ENCODE measurements around the gene DOCK9. TPM values are rescaled to one million over a fixed set of nuclear protein-coding genes. Genes with fewer than 3 reads are reported as not detected.
A peak's percentile ranks its signal among the peaks of the same experiment; 100 is the strongest.

DOCK9 gene
- total and polyA plus RNA-seq, 7 donors = 13.8 to 39.5 (median 19.9) TPM

DNA sequence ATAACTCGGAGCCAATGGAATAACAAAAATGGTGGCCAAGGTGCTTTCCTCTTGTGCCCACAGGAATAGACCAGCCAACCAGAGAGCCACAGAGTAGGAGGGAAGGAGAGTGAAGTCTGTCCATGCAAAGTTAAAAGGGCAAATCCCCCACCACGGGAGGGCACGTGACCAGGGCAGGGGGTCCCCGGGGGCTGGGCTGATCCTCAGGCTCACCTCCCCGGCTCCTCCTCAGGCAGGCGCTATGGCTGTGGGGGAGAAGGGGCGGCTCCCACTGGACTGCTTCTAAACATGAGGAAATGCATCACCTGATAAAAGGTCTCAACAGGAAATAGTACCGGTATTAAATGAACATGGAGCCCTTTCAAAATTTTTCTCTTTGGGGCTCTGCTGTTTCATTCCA lies 152.2 kb downstream of the DOCK9 start:
- 63 to 74% (median 66%) methylated on average over 8 of the region's 8 CpGs for WGBS, 3 donors
- Histone ChIP-seq H3K9me3 (no peaks in the 10 kb centered on the region), H3K4me1 (no peaks in the 10 kb centered on the region), H3K36me3 (ENCODE audit: insufficient read depth in 1 of 2, low read depth in 1 of 2) (peaks cover 0 to 28% of the 10 kb centered on the region in 2 donors), H3K27me3 (ENCODE audit: insufficient read depth in 3 of 3, low read length in 2 of 3) (no peaks in the 10 kb centered on the region), H3K4me3 (no peak overlapping the region), H3K27ac (no peak overlapping the region)
- ATAC-seq (no peak), DNase-seq (no peak)
- TF ChIP-seq, protein P1, sequence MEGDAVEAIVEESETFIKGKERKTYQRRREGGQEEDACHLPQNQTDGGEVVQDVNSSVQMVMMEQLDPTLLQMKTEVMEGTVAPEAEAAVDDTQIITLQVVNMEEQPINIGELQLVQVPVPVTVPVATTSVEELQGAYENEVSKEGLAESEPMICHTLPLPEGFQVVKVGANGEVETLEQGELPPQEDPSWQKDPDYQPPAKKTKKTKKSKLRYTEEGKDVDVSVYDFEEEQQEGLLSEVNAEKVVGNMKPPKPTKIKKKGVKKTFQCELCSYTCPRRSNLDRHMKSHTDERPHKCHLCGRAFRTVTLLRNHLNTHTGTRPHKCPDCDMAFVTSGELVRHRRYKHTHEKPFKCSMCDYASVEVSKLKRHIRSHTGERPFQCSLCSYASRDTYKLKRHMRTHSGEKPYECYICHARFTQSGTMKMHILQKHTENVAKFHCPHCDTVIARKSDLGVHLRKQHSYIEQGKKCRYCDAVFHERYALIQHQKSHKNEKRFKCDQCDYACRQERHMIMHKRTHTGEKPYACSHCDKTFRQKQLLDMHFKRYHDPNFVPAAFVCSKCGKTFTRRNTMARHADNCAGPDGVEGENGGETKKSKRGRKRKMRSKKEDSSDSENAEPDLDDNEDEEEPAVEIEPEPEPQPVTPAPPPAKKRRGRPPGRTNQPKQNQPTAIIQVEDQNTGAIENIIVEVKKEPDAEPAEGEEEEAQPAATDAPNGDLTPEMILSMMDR (IDR thresholded peaks at IDR 0.05) = no peak
- intact Hi-C loops (cut with DNase I) = no loop called here

DNA sequence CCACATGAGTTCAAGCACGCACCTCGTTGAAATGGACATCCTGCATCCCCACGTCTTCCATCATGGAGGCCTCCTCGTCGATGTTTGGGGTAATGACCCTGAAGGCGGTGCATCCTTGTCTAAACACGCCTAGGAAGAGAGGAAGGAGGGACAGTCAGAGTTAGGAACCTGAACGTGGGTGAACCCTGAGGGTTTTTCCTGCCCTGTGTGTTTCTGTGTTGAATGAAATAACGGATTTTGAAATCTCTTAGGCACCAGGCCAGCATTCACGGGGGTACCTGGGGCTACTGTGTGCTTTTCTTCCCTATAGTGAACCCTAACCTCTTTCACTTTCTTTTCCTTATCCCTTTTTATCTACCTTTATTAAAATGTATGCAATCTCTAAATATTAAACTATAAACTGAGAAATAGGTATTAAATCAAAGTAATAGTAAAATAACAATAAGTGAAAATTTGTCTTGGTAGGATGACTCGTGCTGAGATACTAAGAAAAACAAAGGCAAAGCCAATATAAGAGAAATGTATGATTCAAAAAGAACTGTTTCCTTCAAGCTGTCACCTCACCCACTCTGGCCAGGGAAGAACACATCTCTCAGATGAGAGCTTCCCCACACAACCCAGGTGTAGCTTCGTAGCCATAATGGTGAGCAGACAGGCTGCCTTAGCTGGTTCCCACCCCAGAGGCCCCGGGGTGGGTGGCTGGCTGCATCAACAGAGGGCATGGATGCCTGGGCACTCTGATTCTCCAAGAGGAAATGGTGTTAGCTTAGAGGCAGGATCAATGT lies 153.3 kb downstream of the DOCK9 start:
- DNase-seq (no peak), ATAC-seq (no peak)
- no peak overlapping the region for H3K27ac ChIP-seq
- no peaks in the 10 kb centered on the region for H3K9me3 ChIP-seq
- no peaks in the 10 kb centered on the region for H3K4me1 ChIP-seq
- TF ChIP-seq, protein P1 (IDR thresholded peaks at IDR 0.05) = no peak
- peaks cover 0 to 23% of the 10 kb centered on the region in 2 donors for H3K36me3 ChIP-seq (ENCODE audit: insufficient read depth in 1 of 2, low read depth in 1 of 2)
- H3K27me3 ChIP-seq (ENCODE audit: insufficient read depth in 3 of 3, low read length in 2 of 3) = no peaks in the 10 kb centered on the region
- H3K4me3 ChIP-seq = no peak overlapping the region
- intact Hi-C loops (cut with DNase I) = loop anchor here in 1 of 2 donors (5.0 kb wide), 1 partner anchor 477 kb away; no protein-coding TSS in a partner anchor
- WGBS, 3 donors = 87 to 89% (median 87%) methylated on average over 13 of the region's 13 CpGs

- DNase-seq (no peak), ATAC-seq (no peak)
- intact Hi-C loops (cut with DNase I) = loop anchor here in 1 of 2 donors (5.0 kb wide), 1 partner anchor 476 kb away; no protein-coding TSS in a partner anchor
- TF ChIP-seq, protein P1 (IDR thresholded peaks at IDR 0.05) = no peak
- no peaks in the 10 kb centered on the region for H3K9me3 ChIP-seq
- H3K36me3 ChIP-seq (ENCODE audit: insufficient read depth in 1 of 2, low read depth in 1 of 2) = peaks cover 0 to 14% of the 10 kb centered on the region in 2 donors
- WGBS, 3 donors = 70 to 85% (median 73%) methylated on average over 5 of the region's 5 CpGs
- no peaks in the 10 kb centered on the region for H3K4me1 ChIP-seq
- no peak overlapping the region for H3K4me3 ChIP-seq
- no peaks in the 10 kb centered on the region for H3K27me3 ChIP-seq (ENCODE audit: insufficient read depth in 3 of 3, low read length in 2 of 3)
- no peak overlapping the region for H3K27ac ChIP-seq
Measured at GRCh38 chr13:98823442-98823841, 154.4 kb downstream of the DOCK9 start.

DNA sequence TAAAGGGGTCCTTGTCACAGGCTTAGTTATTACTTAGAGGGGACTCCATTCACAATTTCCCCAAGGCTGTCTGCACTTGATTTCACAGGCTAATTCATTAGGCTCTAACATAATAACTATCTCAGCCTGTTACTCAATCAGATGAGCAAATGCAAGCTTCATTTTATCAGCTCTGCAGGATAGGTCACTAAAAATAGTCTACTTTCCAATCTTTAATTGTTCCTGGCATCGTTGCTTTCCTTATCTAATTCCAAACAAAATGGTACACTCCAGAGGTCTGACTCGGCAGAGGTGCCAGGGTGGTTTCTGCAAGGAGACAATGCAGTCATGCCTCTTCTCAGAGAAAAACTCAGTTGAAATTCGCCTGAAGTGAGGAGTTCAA lies 155.6 kb downstream of the DOCK9 start:
- DNase-seq = no peak
- Histone ChIP-seq H3K27ac (no peak overlapping the region), H3K4me1 (no peaks in the 10 kb centered on the region), H3K27me3 (ENCODE audit: insufficient read depth in 3 of 3, low read length in 2 of 3) (no peaks in the 10 kb centered on the region), H3K9me3 (no peaks in the 10 kb centered on the region), H3K4me3 (no peak overlapping the region), H3K36me3 (ENCODE audit: insufficient read depth in 1 of 2, low read depth in 1 of 2) (peaks cover 0 to 12% of the 10 kb centered on the region in 2 donors)
- peak in 3 of 4 donors; percentile 9 to 34 (median 27) for ATAC-seq
- intact Hi-C loops (cut with DNase I) = loop anchor here in 1 of 2 donors (5.0 kb wide), 1 partner anchor 475 kb away; no protein-coding TSS in a partner anchor
- TF ChIP-seq, protein P1 (IDR thresholded peaks at IDR 0.05) = no peak
- 32 to 42% (median 41%) methylated on average over 3 of the region's 3 CpGs for WGBS, 3 donors
